Measurements from ENCODE around the gene SLC9A1. TPM values are rescaled to one million over a fixed set of nuclear protein-coding genes. Genes with fewer than 3 reads are reported as not detected.
"Not testable (repeated sequence)": the region's sequence is repeated elsewhere in the genome, so short reads cannot be mapped to it uniquely, and the experiment has no call there.

SLC9A1 gene
- 32.5 and 34.2 TPM in 2 replicates for total RNA-seq
- long read RNA-seq, partial matches to known transcripts, result 0 of 1 reads
- long read RNA-seq, other reads (novel, unspliced or antisense), result 1 of 1 reads

- H3K4me1 Mint-ChIP-seq (ENCODE audit: unreplicated experiment), result peaks cover 37% of the 10 kb centered on the region
- no peaks in the 10 kb centered on the region for H3K9me3 Mint-ChIP-seq (ENCODE audit: unreplicated experiment)
- TF ChIP-seq CTCF (IDR thresholded peaks at IDR 0.05), result peak; percentile 87
- no peaks in the 10 kb centered on the region for H3K27me3 Mint-ChIP-seq (ENCODE audit: unreplicated experiment)
- H3K36me3 Mint-ChIP-seq (ENCODE audit: unreplicated experiment), result no peaks in the 10 kb centered on the region
- H3K27ac Mint-ChIP-seq (ENCODE audit: unreplicated experiment), result peak within 1 kb of the TSS; percentile 94
- DNase-seq (ENCODE audit: extremely low spot score, unreplicated experiment), result peak; percentile 97
- H3K4me3 Mint-ChIP-seq (ENCODE audit: unreplicated experiment), result peak within 1 kb of the TSS; percentile 95
Measured at GRCh38 chr1:27154991-27155781, at the start of gene SLC9A1. TSS of gene SLC9A1 (minus strand) at chr1:27155125. CDS start at chr1:27154334, 791 bp downstream.

GRCh38 chr1:27203946-27204345 lies 49.0 kb upstream of the SLC9A1 start:
- no peaks in the 10 kb centered on the region for H3K9me3 Mint-ChIP-seq (ENCODE audit: unreplicated experiment)
- H3K27ac Mint-ChIP-seq (ENCODE audit: unreplicated experiment), result no peak overlapping the region
- no peak for DNase-seq (ENCODE audit: extremely low spot score, unreplicated experiment)
- H3K4me3 Mint-ChIP-seq (ENCODE audit: unreplicated experiment), result no peak overlapping the region
- no peaks in the 10 kb centered on the region for H3K36me3 Mint-ChIP-seq (ENCODE audit: unreplicated experiment)
- TF ChIP-seq CTCF (IDR thresholded peaks at IDR 0.05), result no peak
- peaks cover 5% of the 10 kb centered on the region for H3K4me1 Mint-ChIP-seq (ENCODE audit: unreplicated experiment)
- H3K27me3 Mint-ChIP-seq (ENCODE audit: unreplicated experiment), result no peaks in the 10 kb centered on the region

GRCh38 chr1:27201295-27201694 lies 46.4 kb upstream of the SLC9A1 start:
- no peaks in the 10 kb centered on the region for H3K27me3 Mint-ChIP-seq (ENCODE audit: unreplicated experiment)
- H3K4me1 Mint-ChIP-seq (ENCODE audit: unreplicated experiment), result peaks cover 2% of the 10 kb centered on the region
- H3K4me3 Mint-ChIP-seq (ENCODE audit: unreplicated experiment), result no peak overlapping the region
- no peaks in the 10 kb centered on the region for H3K36me3 Mint-ChIP-seq (ENCODE audit: unreplicated experiment)
- no peaks in the 10 kb centered on the region for H3K9me3 Mint-ChIP-seq (ENCODE audit: unreplicated experiment)
- no peak for TF ChIP-seq CTCF (IDR thresholded peaks at IDR 0.05)
- H3K27ac Mint-ChIP-seq (ENCODE audit: unreplicated experiment), result no peak overlapping the region
- DNase-seq (ENCODE audit: extremely low spot score, unreplicated experiment), result no peak

DNA sequence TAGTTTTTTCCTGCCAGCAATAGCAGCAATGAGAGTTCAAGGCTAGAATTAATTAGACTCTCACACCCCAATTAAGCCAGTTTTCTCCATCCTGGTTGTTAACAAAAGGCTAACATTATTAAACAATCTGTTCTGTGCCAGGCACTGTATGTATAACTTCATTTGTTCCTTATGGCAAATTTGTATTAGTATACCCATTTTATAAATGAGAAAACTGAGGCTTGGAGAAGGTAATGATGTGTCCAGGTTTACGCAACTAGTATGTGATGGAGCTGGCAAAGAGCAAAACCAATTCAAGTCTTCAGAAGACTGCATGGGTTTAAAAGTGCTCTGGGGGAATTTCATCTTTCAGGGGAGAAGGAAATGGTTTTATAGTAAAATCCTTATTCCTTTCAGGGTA lies 38.3 kb upstream of the SLC9A1 start:
- no peak overlapping the region for H3K27ac Mint-ChIP-seq (ENCODE audit: unreplicated experiment)
- no peak for TF ChIP-seq CTCF (IDR thresholded peaks at IDR 0.05)
- no peak for DNase-seq (ENCODE audit: extremely low spot score, unreplicated experiment)
- H3K4me3 Mint-ChIP-seq (ENCODE audit: unreplicated experiment), result no peak overlapping the region
- no peaks in the 10 kb centered on the region for H3K36me3 Mint-ChIP-seq (ENCODE audit: unreplicated experiment)
- H3K9me3 Mint-ChIP-seq (ENCODE audit: unreplicated experiment), result no peaks in the 10 kb centered on the region
- no peaks in the 10 kb centered on the region for H3K27me3 Mint-ChIP-seq (ENCODE audit: unreplicated experiment)
- peaks cover 16% of the 10 kb centered on the region for H3K4me1 Mint-ChIP-seq (ENCODE audit: unreplicated experiment)

DNA sequence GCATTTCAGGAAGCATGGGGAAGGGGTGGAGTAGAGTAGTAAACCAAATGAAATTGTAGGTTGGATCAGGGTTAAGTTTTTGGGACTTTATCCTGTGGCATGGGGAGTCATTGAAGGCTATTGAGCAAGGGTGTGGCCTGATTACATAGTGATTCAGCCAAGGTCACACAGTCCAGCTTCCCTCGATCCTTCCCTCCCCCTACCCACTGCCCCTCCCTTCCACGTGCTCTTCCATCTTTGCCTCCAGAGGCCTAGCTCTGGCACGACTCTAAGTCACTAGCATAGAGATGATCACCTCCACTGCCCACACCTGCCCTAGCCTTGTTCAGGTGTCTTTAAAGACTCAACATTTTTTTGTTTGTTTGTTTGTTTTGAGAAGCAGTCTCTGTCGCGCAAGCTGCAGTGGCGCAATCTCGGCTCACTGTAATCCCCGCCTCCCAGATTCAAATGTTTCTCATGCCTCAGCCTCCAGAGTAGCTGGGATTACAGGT lies 37.2 kb upstream of the SLC9A1 start:
- no peaks in the 10 kb centered on the region for H3K36me3 Mint-ChIP-seq (ENCODE audit: unreplicated experiment)
- DNase-seq (ENCODE audit: extremely low spot score, unreplicated experiment), result no peak
- H3K9me3 Mint-ChIP-seq (ENCODE audit: unreplicated experiment), result no peaks in the 10 kb centered on the region
- H3K4me3 Mint-ChIP-seq (ENCODE audit: unreplicated experiment), result no peak overlapping the region
- H3K27ac Mint-ChIP-seq (ENCODE audit: unreplicated experiment), result no peak overlapping the region
- no peaks in the 10 kb centered on the region for H3K27me3 Mint-ChIP-seq (ENCODE audit: unreplicated experiment)
- H3K4me1 Mint-ChIP-seq (ENCODE audit: unreplicated experiment), result peaks cover 14% of the 10 kb centered on the region
- no peak for TF ChIP-seq CTCF (IDR thresholded peaks at IDR 0.05)

DNA sequence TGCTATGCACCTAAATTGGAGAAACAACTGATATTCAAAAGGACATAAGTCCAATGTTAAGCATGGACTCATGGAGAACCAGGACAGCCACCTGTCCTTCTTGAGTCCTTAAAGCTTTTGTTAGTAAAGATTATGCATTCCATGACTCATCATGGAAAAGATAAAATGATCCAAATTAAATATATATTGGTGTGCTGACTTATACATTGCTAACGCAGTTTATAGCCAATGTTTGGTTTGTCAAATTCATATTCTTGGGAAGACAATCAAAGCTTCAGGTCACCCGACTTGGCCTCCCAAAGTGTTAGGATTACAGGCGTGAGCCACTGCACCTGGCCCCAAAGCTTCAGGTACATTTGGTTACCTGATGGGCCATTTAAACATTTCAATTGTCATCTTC lies 29.7 kb upstream of the SLC9A1 start:
- H3K4me3 Mint-ChIP-seq (ENCODE audit: unreplicated experiment); DNase-seq (ENCODE audit: extremely low spot score, unreplicated experiment); H3K27ac Mint-ChIP-seq (ENCODE audit: unreplicated experiment); H3K27me3 Mint-ChIP-seq (ENCODE audit: unreplicated experiment); H3K9me3 Mint-ChIP-seq (ENCODE audit: unreplicated experiment); H3K4me1 Mint-ChIP-seq (ENCODE audit: unreplicated experiment); H3K36me3 Mint-ChIP-seq (ENCODE audit: unreplicated experiment): not testable (repeated sequence)
